ENCODE measurements around the gene ZNF524.
"Not testable (repeated sequence)": the region's sequence is repeated elsewhere in the genome, so short reads cannot be mapped to it uniquely, and the experiment has no call there.

GRCh38 chr19:55582284-55582683 lies 17.8 kb upstream of the ZNF524 start:
- TF ChIP-seq CTCF, POLR2A (IDR thresholded peaks at IDR 0.05): not testable (repeated sequence)
